Gastrocnemius medialis (tissue), 4 donors: Measurements from ENCODE around the gene AFTPH. TPM values are rescaled to one million over a fixed set of nuclear protein-coding genes. Genes with fewer than 3 reads are reported as not detected.

Experiments
- ATAC-seq, 2 donors: fragments of 150-250 bp; one replicate each; pipeline ENCODE4 v1.9.1; 2016
- DNase-seq, 2 donors: peaks; one replicate each; pipeline ENCODE4 v3.0.0-alpha.2; 2019
- H3K27ac ChIP-seq, 4 donors: fragments of 200-600 bp; sonication (generic); 1 replicate in 1 of 4; 2 replicates in 3 of 4; pipeline ENCODE4 v1.5.1; 2016 to 2018; ENCODE audit warnings: mild to moderate bottlenecking in 2 of 4, moderate library complexity in 1 of 4
- H3K27me3 ChIP-seq, 3 donors: fragments of 200-600 bp; sonication (generic) in 2 of 3; 1 replicate in 1 of 3; 2 replicates in 2 of 3; pipeline versions ENCODE4 v1.5.1 to v1.6.0; 2016 to 2019; ENCODE audit warnings: mild to moderate bottlenecking in 1 of 3, moderate library complexity in 1 of 3
- H3K36me3 ChIP-seq, 2 donors: fragments of 200-600 bp; sonication (generic) in 1 of 2; one replicate each; pipeline ENCODE4 v1.5.1; 2017 to 2018
- H3K4me1 ChIP-seq, 2 donors: fragments of 200-600 bp; sonication (generic) in 1 of 2; one replicate each; pipeline ENCODE4 v1.5.1; 2016 to 2017; ENCODE audit warnings: mild to moderate bottlenecking in 2 of 2
- H3K4me3 ChIP-seq, 4 donors: fragments of 200-600 bp; sonication (generic) in 3 of 4; 1 replicate in 1 of 4; 2 replicates in 3 of 4; pipeline ENCODE4 v1.5.1; 2016 to 2019; ENCODE audit warnings: mild to moderate bottlenecking in 2 of 4
- H3K9me3 ChIP-seq, 3 donors: fragments of 200-600 bp; sonication (generic) in 2 of 3; 1 replicate in 1 of 3; 2 replicates in 2 of 3; pipeline ENCODE4 v1.5.1; 2016 to 2019
- CTCF ChIP-seq, 5 experiments: fragments of 450-650 bp in 3 of 5; fragments of 200-600 bp in 2 of 5; sonication (generic) in 2 of 5; IDR thresholded peaks in 4 of 5; conservative IDR thresholded peaks in 1 of 5; 1 replicate in 4 of 5; 2 replicates in 1 of 5; pipeline ENCODE4 v1.5.1; 2016 to 2019; ENCODE audit warnings: antibody characterized with exemption in 5 of 5, mild to moderate bottlenecking in 3 of 5, moderate library complexity in 3 of 5
- POLR2A ChIP-seq, 2 donors: fragments of 450-650 bp; IDR thresholded peaks; one replicate each; pipeline ENCODE4 v1.6.1; 2017; ENCODE audit warnings: antibody characterized with exemption in 2 of 2, mild to moderate bottlenecking in 2 of 2, moderate library complexity in 2 of 2
- in situ Hi-C, 4 donors: fragments of 200-750 bp; cut with MboI; loops; one replicate each; pipeline versions ENCODE4 v1.15.0 to v1.8.0; 2017; ENCODE audit warnings: low sequenced_read_pairs in 4 of 4
- intact Hi-C: fragments of 100-400 bp; cut with DNase I; formaldehyde crosslinking; loops from one replicate; pipeline ENCODE4 v1.15.1; 2023; ENCODE audit warnings: low total_unique reads
- total RNA-seq, 4 donors: library from RNA; depleted of rRNA; stranded (reverse); fragments of >200 nt; gene quantifications; one replicate each; pipeline versions ENCODE4 v1.1.0 to v1.2.3, GENCODE V29; 2016

AFTPH gene
- total RNA-seq, 4 donors from 2014 or later = 13.9 to 18.1 (median 14.8) TPM

GRCh38 chr2:64514008-64514407, 10.1 kb upstream of the AFTPH start:
- no peaks in the 10 kb centered on the region for H3K4me1 ChIP-seq
- no peaks in the 10 kb centered on the region for H3K27me3 ChIP-seq
- H3K36me3 ChIP-seq = no peaks in the 10 kb centered on the region
- intact Hi-C loops (no loop called here), in situ Hi-C loops (no loop called here)
- DNase-seq (no peak), ATAC-seq (no peak)
- no peaks in the 10 kb centered on the region for H3K9me3 ChIP-seq
- no peak for TF ChIP-seq CTCF (IDR thresholded peaks at IDR 0.05 in 4 of 5, conservative IDR thresholded peaks at IDR 0.05 in 1 of 5)
- TF ChIP-seq POLR2A (IDR thresholded peaks at IDR 0.05) = no peak
- H3K27ac ChIP-seq = no peak overlapping the region
- no peak overlapping the region for H3K4me3 ChIP-seq

- no peak for ATAC-seq
- DNase-seq = no peak
- Histone ChIP-seq H3K36me3 (no peaks in the 10 kb centered on the region), H3K4me3 (no peak overlapping the region), H3K9me3 (no peaks in the 10 kb centered on the region), H3K4me1 (no peaks in the 10 kb centered on the region), H3K27ac (no peak overlapping the region), H3K27me3 (no peaks in the 10 kb centered on the region)
- intact Hi-C loops (no loop called here), in situ Hi-C loops (no loop called here)
- no peak for TF ChIP-seq POLR2A (IDR thresholded peaks at IDR 0.05)
- no peak for TF ChIP-seq CTCF (IDR thresholded peaks at IDR 0.05 in 4 of 5, conservative IDR thresholded peaks at IDR 0.05 in 1 of 5)
These were observed 9.0 kb upstream of the AFTPH start for GRCh38 chr2:64515086-64515485.

GRCh38 chr2:64516651-64517510, 7.2 kb upstream of the AFTPH start:
- H3K9me3 ChIP-seq = no peaks in the 10 kb centered on the region
- intact Hi-C loops (no loop called here), in situ Hi-C loops (no loop called here)
- H3K4me3 ChIP-seq = no peak overlapping the region
- H3K27me3 ChIP-seq = no peaks in the 10 kb centered on the region
- H3K27ac ChIP-seq = no peak overlapping the region
- no peak for DNase-seq
- no peaks in the 10 kb centered on the region for H3K4me1 ChIP-seq
- H3K36me3 ChIP-seq = no peaks in the 10 kb centered on the region
- ATAC-seq = no peak
- TF ChIP-seq POLR2A (IDR thresholded peaks at IDR 0.05) (no peak), CTCF (IDR thresholded peaks at IDR 0.05 in 4 of 5, conservative IDR thresholded peaks at IDR 0.05 in 1 of 5) (no peak)

- H3K27ac ChIP-seq = no peak overlapping the region
- intact Hi-C loops = no loop called here
- in situ Hi-C loops = no loop called here
- TF ChIP-seq POLR2A (IDR thresholded peaks at IDR 0.05) (no peak), CTCF (IDR thresholded peaks at IDR 0.05 in 4 of 5, conservative IDR thresholded peaks at IDR 0.05 in 1 of 5) (no peak)
- H3K9me3 ChIP-seq = no peaks in the 10 kb centered on the region
- DNase-seq = no peak
- no peaks in the 10 kb centered on the region for H3K4me1 ChIP-seq
- H3K4me3 ChIP-seq = no peak overlapping the region
- H3K36me3 ChIP-seq = no peaks in the 10 kb centered on the region
- no peak for ATAC-seq
- no peaks in the 10 kb centered on the region for H3K27me3 ChIP-seq
These were observed 6.6 kb upstream of the AFTPH start for GRCh38 chr2:64517511-64517884.
